D721Med (cell line): ENCODE results near the gene ASB11.

ENCODE experiments used
- DNase-seq: peaks from one replicate; pipeline ENCODE4 v3.0.0; 2011; ENCODE audit warnings: low spot score; ENCODE audit not compliant: insufficient read length
- FAIRE-seq: peaks from 2 replicates; lab custom pipeline; 2011; peaks lifted over from hg19 to GRCh38; lab: Jason Lieb, UNC
- CTCF ChIP-seq: IDR thresholded peaks from 2 replicates; pipeline ENCODE4 v1.5.1; 2012; ENCODE audit warnings: mild to moderate bottlenecking, control low read depth; ENCODE audit not compliant: insufficient read depth; ENCODE audit errors: missing control alignments

Gene ASB11

GRCh38 chrX:15344106-15344505 lies 28.7 kb upstream of the ASB11 start:
- FAIRE-seq (no peak), DNase-seq (no peak)
- TF ChIP-seq CTCF = no peak

GRCh38 chrX:15343075-15343476 lies 27.6 kb upstream of the ASB11 start:
- DNase-seq (no peak), FAIRE-seq (no peak)
- no peak for TF ChIP-seq CTCF

- FAIRE-seq = no peak
- DNase-seq = no peak
- TF ChIP-seq CTCF = no peak
Observed at GRCh38 chrX:15340867-15341266, 25.4 kb upstream of the ASB11 start.

GRCh38 chrX:15336023-15336413 lies 20.6 kb upstream of the ASB11 start:
- TF ChIP-seq CTCF = no peak
- FAIRE-seq (no peak), DNase-seq (no peak)

- DNase-seq = peak; percentile 55
- no peak for TF ChIP-seq CTCF
- no peak for FAIRE-seq
Observed at GRCh38 chrX:15335135-15336022, 19.9 kb upstream of the ASB11 start, which contains the start of gene PIGA. PIGA (minus strand) TSS chrX:15335523; CDS start chrX:15331930, 3,593 bp downstream.

GRCh38 chrX:15334561-15334960 lies 19.1 kb upstream of the ASB11 start:
- no peak for TF ChIP-seq CTCF
- no peak for DNase-seq
- FAIRE-seq = no peak

- FAIRE-seq (no peak), DNase-seq (no peak)
Observed at GRCh38 chrX:15328821-15329220, 13.4 kb upstream of the ASB11 start.

More at GRCh38 chrX:15328821-15329220, 13.4 kb upstream of the ASB11 start:
- no peak for TF ChIP-seq CTCF
